ENCODE measurements around the gene ZNF620.
"Not testable (repeated sequence)": the region's sequence is repeated elsewhere in the genome, so short reads cannot be mapped to it uniquely, and the experiment has no call there.

The ZNF620 gene

GRCh38 chr3:40521254-40521653 lies 15.4 kb downstream of the ZNF620 start:
- DNase-seq, result no peak
- TF ChIP-seq POLR2A (IDR thresholded peaks at IDR 0.05; ENCODE audit: low read length) (no peak), GATA1 (IDR thresholded peaks at IDR 0.05; ENCODE audit: low read depth, low read length) (no peak)

- TF ChIP-seq POLR2A (IDR thresholded peaks at IDR 0.05; ENCODE audit: low read length), result no peak
- TF ChIP-seq GATA1 (IDR thresholded peaks at IDR 0.05; ENCODE audit: low read depth, low read length), result no peak
- DNase-seq, result peak; percentile 20 to 40
These were observed 17.9 kb downstream of the ZNF620 start for GRCh38 chr3:40523781-40524180.

- DNase-seq, result no peak
- TF ChIP-seq POLR2A (IDR thresholded peaks at IDR 0.05; ENCODE audit: low read length) (no peak), GATA1 (IDR thresholded peaks at IDR 0.05; ENCODE audit: low read depth, low read length) (no peak)
These were observed 18.4 kb downstream of the ZNF620 start for GRCh38 chr3:40524222-40524567.

GRCh38 chr3:40524568-40525285 lies 18.9 kb downstream of the ZNF620 start, which contains the start of gene ZNF621:
TSS of gene ZNF621 (plus strand) at chr3:40524960. CDS start at chr3:40525841, 881 bp downstream.
- TF ChIP-seq POLR2A (IDR thresholded peaks at IDR 0.05; ENCODE audit: low read length) (peak; percentile 93), GATA1 (IDR thresholded peaks at IDR 0.05; ENCODE audit: low read depth, low read length) (no peak)
- DNase-seq, result peak; percentile 94

GRCh38 chr3:40528426-40528825 lies 22.6 kb downstream of the ZNF620 start:
- TF ChIP-seq POLR2A (IDR thresholded peaks at IDR 0.05; ENCODE audit: low read length), result no peak
- TF ChIP-seq GATA1 (IDR thresholded peaks at IDR 0.05; ENCODE audit: low read depth, low read length), result no peak
- DNase-seq, result no peak

GRCh38 chr3:40532252-40532651 lies 26.4 kb downstream of the ZNF620 start:
- no peak for TF ChIP-seq POLR2A (IDR thresholded peaks at IDR 0.05; ENCODE audit: low read length)
- no peak for TF ChIP-seq GATA1 (IDR thresholded peaks at IDR 0.05; ENCODE audit: low read depth, low read length)
- DNase-seq, result no peak

- TF ChIP-seq GATA1 (IDR thresholded peaks at IDR 0.05; ENCODE audit: low read depth, low read length), result no peak
- TF ChIP-seq POLR2A (IDR thresholded peaks at IDR 0.05; ENCODE audit: low read length), result no peak
- DNase-seq, result no peak
These were observed 28.4 kb downstream of the ZNF620 start for GRCh38 chr3:40534283-40534682.

DNA sequence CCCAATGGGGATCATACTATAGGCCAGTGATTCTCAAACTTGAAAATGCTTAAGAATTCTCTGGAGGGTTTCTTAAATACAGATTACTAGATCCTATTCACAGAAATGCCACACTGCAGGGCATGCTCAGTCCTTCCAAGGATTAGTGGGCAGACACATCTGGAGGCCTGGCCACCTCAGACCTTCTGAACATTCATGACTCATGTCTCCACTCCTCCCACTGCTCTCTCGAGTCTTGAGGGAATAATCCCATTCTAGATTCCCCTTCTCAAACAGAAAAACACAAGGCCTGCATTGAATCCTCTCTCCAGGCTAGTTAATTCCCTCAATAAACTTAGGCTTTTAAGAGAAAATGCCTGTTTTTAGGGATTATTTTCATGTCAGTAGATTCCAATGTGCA lies 41.0 kb downstream of the ZNF620 start:
- TF ChIP-seq POLR2A (IDR thresholded peaks at IDR 0.05; ENCODE audit: low read length) (no peak), GATA1 (IDR thresholded peaks at IDR 0.05; ENCODE audit: low read depth, low read length) (no peak)
- no peak for DNase-seq

- DNase-seq, result no peak
- TF ChIP-seq POLR2A (IDR thresholded peaks at IDR 0.05; ENCODE audit: low read length) (no peak), GATA1 (IDR thresholded peaks at IDR 0.05; ENCODE audit: low read depth, low read length) (no peak)
These were observed 44.3 kb downstream of the ZNF620 start for GRCh38 chr3:40550167-40550566.

DNA sequence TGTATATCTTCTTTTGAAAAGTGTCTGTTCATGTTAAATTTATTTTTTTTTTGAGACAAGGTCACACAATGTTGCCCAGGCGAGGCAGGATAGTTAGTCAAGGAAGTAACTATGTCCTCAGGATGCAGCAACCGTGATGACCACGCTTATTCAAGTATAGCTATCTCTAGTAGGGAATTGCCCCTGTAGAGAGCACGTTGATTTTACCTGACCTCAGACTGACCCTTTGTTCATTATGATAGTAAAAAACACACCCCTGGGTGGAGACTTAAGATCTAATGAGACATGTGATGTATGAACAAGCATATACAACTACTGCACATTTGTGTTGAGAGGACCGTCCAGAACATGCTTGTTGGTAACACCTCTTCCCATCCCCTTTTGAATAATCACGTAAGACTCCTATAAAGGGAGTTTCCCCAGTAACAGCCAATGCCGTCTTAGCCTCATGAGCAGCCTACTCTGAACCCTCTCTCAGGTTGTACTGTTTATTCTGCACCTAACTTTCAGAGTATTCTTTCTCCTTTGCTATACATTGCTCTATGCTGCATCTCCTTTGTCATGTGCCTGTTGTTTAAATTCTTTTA lies 51.8 kb downstream of the ZNF620 start:
- TF ChIP-seq POLR2A (IDR thresholded peaks at IDR 0.05; ENCODE audit: low read length), result no peak
- no peak for TF ChIP-seq GATA1 (IDR thresholded peaks at IDR 0.05; ENCODE audit: low read depth, low read length)
- no peak for DNase-seq

DNA sequence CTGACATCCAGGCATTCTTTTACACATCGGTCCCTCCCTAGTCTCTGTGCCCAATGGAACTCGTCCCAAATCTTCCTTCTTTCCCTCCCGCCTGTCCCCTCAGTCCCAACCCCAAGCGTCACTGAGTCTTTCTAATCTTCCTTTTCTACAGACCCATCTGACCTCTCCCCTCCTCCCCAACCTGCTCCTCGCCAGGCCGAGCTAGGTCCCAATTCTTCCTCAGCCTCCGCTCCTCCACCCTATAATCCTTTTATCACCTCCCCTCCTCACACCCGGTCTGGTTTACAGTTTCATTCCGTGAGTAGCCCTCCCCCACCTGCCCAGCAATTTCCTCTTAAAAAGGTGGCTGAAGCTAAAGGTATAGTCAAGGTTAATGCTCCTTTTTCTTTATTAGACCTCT lies 56.6 kb downstream of the ZNF620 start:
- not testable (repeated sequence) for DNase-seq

DNA sequence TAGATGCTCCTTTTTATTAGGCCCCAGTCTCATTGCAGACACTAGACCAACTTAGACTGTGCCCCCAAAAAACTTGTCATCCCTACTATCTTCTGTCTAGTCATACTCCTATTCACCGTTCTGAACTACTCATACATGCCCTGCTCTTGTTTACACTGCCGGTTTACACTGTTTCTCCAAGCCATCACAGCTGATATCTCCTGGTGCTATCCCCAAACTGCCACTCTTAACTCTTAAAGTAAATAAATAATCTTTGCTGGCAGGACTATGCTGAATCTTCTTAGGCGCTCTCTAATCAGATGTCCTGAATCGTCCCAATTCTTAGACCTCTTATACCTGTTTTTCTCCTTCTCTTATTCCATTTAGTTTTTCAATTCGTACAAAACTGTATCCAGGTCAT lies 59.8 kb downstream of the ZNF620 start:
- DNase-seq, result not testable (repeated sequence)

- TF ChIP-seq GATA1 (IDR thresholded peaks at IDR 0.05; ENCODE audit: low read depth, low read length) (no peak), POLR2A (IDR thresholded peaks at IDR 0.05; ENCODE audit: low read length) (no peak)
These were observed 60.9 kb downstream of the ZNF620 start for GRCh38 chr3:40566694-40567093.

More at GRCh38 chr3:40566694-40567093, 60.9 kb downstream of the ZNF620 start:
- no peak for DNase-seq

Data from erythroblast (primary cell).